Stomach (tissue), 9 donors: ENCODE results near the gene KCTD16. TPM values are rescaled to one million over a fixed set of nuclear protein-coding genes. Genes with fewer than 3 reads are reported as not detected.

Experiments
- DNase-seq, 2 donors: peaks; one replicate each; pipeline versions ENCODE4 v3.0.0 to v3.0.0-alpha.2; 2013 to 2019
- H3K27ac ChIP-seq, 5 donors: fragments of 200-600 bp in 4 of 5; sonication (generic) in 4 of 5; one replicate each; pipeline ENCODE4 v1.5.1; 2013 to 2019; ENCODE audit warnings: mild to moderate bottlenecking in 1 of 5, moderate library complexity in 1 of 5
- H3K27me3 ChIP-seq, 3 donors: fragments of 200-600 bp; sonication (generic); one replicate each; pipeline ENCODE4 v1.5.1; 2017 to 2019; ENCODE audit warnings: mixed run types in 1 of 3
- H3K36me3 ChIP-seq, 4 donors: fragments of 200-600 bp; sonication (generic); 1 replicate in 3 of 4; 2 replicates in 1 of 4; pipeline ENCODE4 v1.5.1; 2016 to 2019
- H3K4me1 ChIP-seq, 4 donors: fragments of 200-600 bp; sonication (generic); one replicate each; pipeline ENCODE4 v1.5.1; 2016 to 2019
- H3K4me3 ChIP-seq, 4 donors: fragments of 200-600 bp; sonication (generic) in 3 of 4; one replicate each; pipeline ENCODE4 v1.5.1; 2016 to 2019; ENCODE audit warnings: mild to moderate bottlenecking in 1 of 4
- H3K9me3 ChIP-seq, 4 donors: fragments of 200-600 bp; sonication (generic); one replicate each; pipeline ENCODE4 v1.5.1; 2016 to 2019
- EP300 ChIP-seq: sonication (generic); formaldehyde crosslinking; IDR thresholded peaks from one replicate; pipeline ENCODE4 v1.6.1; 2017; ENCODE audit warnings: antibody characterized with exemption
- POLR2A ChIP-seq, 4 donors: fragments of 450-650 bp; IDR thresholded peaks; one replicate each; pipeline ENCODE4 v1.6.1; 2016; ENCODE audit warnings: antibody characterized with exemption in 4 of 4, control low read depth in 2 of 4, mild to moderate bottlenecking in 1 of 4, moderate library complexity in 1 of 4
- POLR2AphosphoS5 ChIP-seq, 3 donors: sonication (generic); formaldehyde crosslinking; IDR thresholded peaks; one replicate each; pipeline ENCODE4 v1.6.1; 2016; ENCODE audit warnings: antibody characterized with exemption in 3 of 3
- WGBS, 5 donors: extraction: QIAGEN DNeasy Blood & Tissue Kit in 3 of 5; methylation state at CpG; one replicate each; pipeline versions ENCODE4 v1.1.5 to v1.1.7; 2013 to 2018; 5-methylcytosine and 5-hydroxymethylcytosine counted together
- intact Hi-C: fragments of 100-400 bp; cut with DNase I; formaldehyde crosslinking; loops from one replicate; pipeline ENCODE4 v1.15.1; 2023; ENCODE audit warnings: low total_unique reads
- polyA plus RNA-seq, 3 donors: library from polyadenylated mRNA; stranded (reverse); fragments of 200-250 nt; gene quantifications; one replicate each; pipeline ENCODE4 v1.2.3, GENCODE V29; 2013
- total RNA-seq, 5 donors: library from RNA; depleted of rRNA; stranded (reverse); fragments of >200 nt; gene quantifications; one replicate each; pipeline versions ENCODE4 v1.1.0 to v1.2.3, GENCODE V29; 2014 to 2016
- TF ChIP-seq, protein P1 (sequence below), 7 experiments: fragments of 450-650 bp in 4 of 7; fragments of 200-600 bp in 3 of 7; sonication (generic) in 3 of 7; IDR thresholded peaks; one replicate each; pipeline ENCODE4 v1.5.1; 2016 to 2019; ENCODE audit warnings: antibody characterized with exemption in 7 of 7, control low read depth in 2 of 7, mild to moderate bottlenecking in 1 of 7
- donor health status: healthy with polysubstance abuse.
- donor health status: Bipolar disorder and iron deficiency.
- donor health status: healthy.

The KCTD16 gene
- total and polyA plus RNA-seq, 8 donors = under 0.01 to 1.8 (median under 0.01) TPM; not detected in 4

DNA sequence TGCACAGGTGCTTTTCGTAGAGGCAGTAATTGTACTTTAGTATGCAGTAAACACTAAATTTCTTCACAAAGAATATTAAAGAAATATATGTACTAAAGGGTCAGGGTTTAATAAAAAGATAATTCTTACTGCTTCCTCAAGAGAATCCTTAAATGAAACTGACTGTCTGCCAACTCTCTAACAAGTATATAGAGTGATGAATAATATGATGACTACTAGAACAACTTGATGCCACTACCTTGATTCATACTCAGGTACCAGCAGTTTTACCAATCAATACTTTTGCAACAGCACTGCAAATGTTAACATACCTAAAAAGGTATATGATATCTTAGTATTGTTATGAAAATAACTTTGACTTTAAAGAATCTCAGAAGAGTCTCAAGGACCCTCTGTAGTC is 4.0 kb upstream of the KCTD16 start:
- Histone ChIP-seq H3K27me3 (no peaks in the 10 kb centered on the region), H3K27ac (no peak overlapping the region), H3K4me1 (peaks cover 16 to 39% (median 28%) of the 10 kb centered on the region in 4 donors), H3K9me3 (no peaks in the 10 kb centered on the region), H3K36me3 (peaks cover 26 to 63% (median 56%) of the 10 kb centered on the region in 4 donors), H3K4me3 (no peak overlapping the region)
- DNase-seq = no peak
- intact Hi-C loops = no loop called here
- TF ChIP-seq, protein P1, sequence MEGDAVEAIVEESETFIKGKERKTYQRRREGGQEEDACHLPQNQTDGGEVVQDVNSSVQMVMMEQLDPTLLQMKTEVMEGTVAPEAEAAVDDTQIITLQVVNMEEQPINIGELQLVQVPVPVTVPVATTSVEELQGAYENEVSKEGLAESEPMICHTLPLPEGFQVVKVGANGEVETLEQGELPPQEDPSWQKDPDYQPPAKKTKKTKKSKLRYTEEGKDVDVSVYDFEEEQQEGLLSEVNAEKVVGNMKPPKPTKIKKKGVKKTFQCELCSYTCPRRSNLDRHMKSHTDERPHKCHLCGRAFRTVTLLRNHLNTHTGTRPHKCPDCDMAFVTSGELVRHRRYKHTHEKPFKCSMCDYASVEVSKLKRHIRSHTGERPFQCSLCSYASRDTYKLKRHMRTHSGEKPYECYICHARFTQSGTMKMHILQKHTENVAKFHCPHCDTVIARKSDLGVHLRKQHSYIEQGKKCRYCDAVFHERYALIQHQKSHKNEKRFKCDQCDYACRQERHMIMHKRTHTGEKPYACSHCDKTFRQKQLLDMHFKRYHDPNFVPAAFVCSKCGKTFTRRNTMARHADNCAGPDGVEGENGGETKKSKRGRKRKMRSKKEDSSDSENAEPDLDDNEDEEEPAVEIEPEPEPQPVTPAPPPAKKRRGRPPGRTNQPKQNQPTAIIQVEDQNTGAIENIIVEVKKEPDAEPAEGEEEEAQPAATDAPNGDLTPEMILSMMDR (IDR thresholded peaks at IDR 0.05) = no peak
- no peak for TF ChIP-seq POLR2AphosphoS5 (IDR thresholded peaks at IDR 0.05)
- no peak for TF ChIP-seq POLR2A (IDR thresholded peaks at IDR 0.05)
- no peak for TF ChIP-seq EP300
- WGBS, 5 donors = 70 to 87% (median 77%) methylated on average over 1 of the region's 1 CpG

DNA sequence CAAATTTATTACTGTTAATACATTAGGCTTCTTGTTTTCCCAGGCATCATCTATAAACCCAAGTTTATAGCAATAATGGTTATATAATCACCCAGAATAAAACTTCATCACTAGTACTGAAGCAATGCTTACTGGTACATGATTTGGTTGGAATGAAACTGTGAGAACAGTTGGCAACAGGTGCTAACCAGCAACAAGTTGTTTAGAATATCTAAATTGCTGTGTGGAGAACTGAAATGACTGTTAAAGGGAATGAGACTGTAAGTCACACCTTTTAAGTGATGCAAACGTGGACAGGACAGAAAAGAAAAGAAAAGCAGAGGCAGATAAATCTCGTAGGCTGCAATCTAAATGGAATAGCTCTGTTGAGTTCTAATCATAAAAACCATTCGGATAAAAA is 2.7 kb upstream of the KCTD16 start:
- intact Hi-C loops = no loop called here
- H3K4me1 ChIP-seq = peaks cover 16 to 39% (median 28%) of the 10 kb centered on the region in 4 donors
- no peak for TF ChIP-seq POLR2AphosphoS5 (IDR thresholded peaks at IDR 0.05)
- TF ChIP-seq, protein P1 (IDR thresholded peaks at IDR 0.05) = no peak
- no peak for TF ChIP-seq POLR2A (IDR thresholded peaks at IDR 0.05)
- no peak for TF ChIP-seq EP300
- H3K27me3 ChIP-seq = no peaks in the 10 kb centered on the region
- 51 to 74% (median 67%) methylated on average over 3 of the region's 3 CpGs for WGBS, 5 donors
- DNase-seq = no peak
- H3K27ac ChIP-seq = no peak overlapping the region
- H3K36me3 ChIP-seq = peaks cover 16 to 50% (median 43%) of the 10 kb centered on the region in 4 donors
- H3K9me3 ChIP-seq = no peaks in the 10 kb centered on the region
- peak overlapping the region in 1 of 4 donors; percentile 9 for H3K4me3 ChIP-seq

DNA sequence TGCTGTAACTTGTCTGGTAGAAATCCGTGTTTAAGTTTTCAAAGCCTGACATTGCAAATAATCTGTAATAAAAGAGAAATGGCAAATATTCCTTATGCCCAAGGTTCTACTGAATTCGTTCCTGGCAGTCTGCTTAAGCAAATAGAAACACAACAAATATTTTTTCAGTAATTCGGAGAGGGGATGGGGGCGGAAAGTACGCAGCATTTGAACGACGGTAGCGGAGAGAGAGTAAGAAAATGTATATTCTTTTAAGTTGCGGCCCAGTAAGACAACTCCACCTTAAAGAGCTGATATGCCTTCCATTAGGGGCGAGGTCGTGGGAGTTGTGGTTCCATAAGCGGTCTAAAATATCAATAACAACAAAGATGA is 783 bp upstream of the KCTD16 start:
- intact Hi-C loops = no loop called here
- TF ChIP-seq POLR2AphosphoS5 (IDR thresholded peaks at IDR 0.05) = no peak
- no peak for TF ChIP-seq EP300
- no peak for TF ChIP-seq POLR2A (IDR thresholded peaks at IDR 0.05)
- TF ChIP-seq, protein P1 (IDR thresholded peaks at IDR 0.05) = no peak
- Histone ChIP-seq H3K27ac (peak overlapping the region in 4 of 5 donors; percentile 87 to 88 (median 88)), H3K9me3 (no peaks in the 10 kb centered on the region), H3K36me3 (peaks cover 7 to 31% (median 24%) of the 10 kb centered on the region in 4 donors), H3K27me3 (no peaks in the 10 kb centered on the region), H3K4me1 (peaks cover 16 to 39% (median 28%) of the 10 kb centered on the region in 4 donors), H3K4me3 (peak overlapping the region; percentile 75 to 93 (median 82))
- DNase-seq = no peak
- 1 to 2% (median 2%) methylated on average over 12 of the region's 12 CpGs for WGBS, 5 donors

DNA sequence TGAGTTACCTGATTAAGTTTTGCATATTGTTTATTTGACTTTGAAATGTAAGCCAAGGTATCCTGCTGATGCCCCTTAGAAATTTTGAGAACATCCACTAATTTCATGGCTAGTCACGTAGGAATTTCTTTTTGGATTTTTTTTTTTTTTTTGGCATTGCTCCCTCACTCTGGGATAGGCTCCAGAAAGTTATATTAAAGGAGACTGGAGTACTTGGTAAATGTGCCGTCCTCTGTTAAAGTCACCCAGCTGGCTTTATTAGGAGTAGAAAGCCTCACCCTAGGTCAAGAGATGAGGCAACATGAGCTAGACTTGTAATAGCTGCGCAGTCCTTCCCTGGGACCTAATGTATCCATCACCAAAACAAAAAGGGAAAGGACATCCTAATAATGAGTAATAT is 3.1 kb downstream of the KCTD16 start:
- Histone ChIP-seq H3K9me3 (no peaks in the 10 kb centered on the region), H3K27ac (no peak overlapping the region), H3K4me3 (no peak overlapping the region), H3K36me3 (peaks cover 0 to under 1% (median 0%) of the 10 kb centered on the region in 4 donors), H3K27me3 (no peaks in the 10 kb centered on the region), H3K4me1 (peaks cover 10 to 16% (median 14%) of the 10 kb centered on the region in 4 donors)
- intact Hi-C loops = no loop called here
- TF ChIP-seq EP300 (no peak), POLR2A (IDR thresholded peaks at IDR 0.05) (no peak), POLR2AphosphoS5 (IDR thresholded peaks at IDR 0.05) (no peak)
- TF ChIP-seq, protein P1 (IDR thresholded peaks at IDR 0.05) = no peak
- no peak for DNase-seq
- WGBS, 5 donors = 39 to 52% (median 47%) methylated on average over 3 of the region's 3 CpGs
